HEK293 (cell line): ENCODE data around the gene TNFRSF18.

Source experiments
- CTCF ChIA-PET: fragments of 350-600 bp; formaldehyde crosslinking; extraction: SDS; loops from one replicate; lab custom pipeline; 2021; ENCODE audit warnings: antibody characterized with exemption; lab: Yijun Ruan, JAX
- POLR2A ChIA-PET: fragments of 300-600 bp; formaldehyde crosslinking; extraction: SDS; loops from one replicate; lab custom pipeline; 2020; ENCODE audit warnings: antibody characterized with exemption, inconsistent platforms; lab: Yijun Ruan, JAX
- H3K27ac ChIP-seq: fragments of 200-500 bp; sonication (Bioruptor generic); 2 replicates; pipeline ENCODE4 v1.5.1; 2014; ENCODE audit warnings: low read depth, low read length, control low read depth, inconsistent platforms; ENCODE audit errors: extremely low read depth
- H3K36me3 ChIP-seq, 2 experiments: fragments of 200-500 bp in 1 of 2; sonication (Bioruptor generic) in 1 of 2; 1 replicate in 1 of 2; 2 replicates in 1 of 2; pipeline ENCODE4 v1.5.1; 2014 to 2017; ENCODE audit warnings: inconsistent platforms in 2 of 2, low read length in 2 of 2; ENCODE audit not compliant: control insufficient read depth in 2 of 2, insufficient read depth in 1 of 2
- H3K4me1 ChIP-seq: fragments of 200-500 bp; sonication (Bioruptor generic); 2 replicates; pipeline ENCODE4 v1.5.1; 2014; ENCODE audit warnings: mild to moderate bottlenecking, low read length, inconsistent platforms; ENCODE audit not compliant: control insufficient read depth, insufficient read depth
- H3K4me3 ChIP-seq: 2 replicates; pipeline ENCODE4 v1.5.1; 2011; ENCODE audit warnings: low read depth, mild to moderate bottlenecking, control low read depth, low read length, moderate library complexity
- H3K9me3 ChIP-seq: fragments of 200-500 bp; sonication (Bioruptor generic); 2 replicates; pipeline ENCODE4 v1.5.1; 2014; ENCODE audit warnings: low read depth, low read length, inconsistent platforms; ENCODE audit not compliant: control insufficient read depth, insufficient read depth
- BCL11A ChIP-seq: fragments of 450-650 bp; formaldehyde crosslinking; IDR thresholded peaks from 2 replicates; pipeline ENCODE4 v1.5.1; 2016; ENCODE audit warnings: low read depth, missing biosample characterization, missing genetic modification characterization
- INSM2 ChIP-seq: fragments of 450-650 bp; formaldehyde crosslinking; IDR thresholded peaks from 2 replicates; pipeline ENCODE4 v1.5.1; 2016; ENCODE audit warnings: missing biosample characterization, missing genetic modification characterization
- KLF16 ChIP-seq: fragments of 450-650 bp; formaldehyde crosslinking; IDR thresholded peaks from 2 replicates; pipeline ENCODE4 v1.5.1; 2017; ENCODE audit warnings: missing biosample characterization, missing genetic modification characterization
- KLF17 ChIP-seq: fragments of 450-650 bp; formaldehyde crosslinking; IDR thresholded peaks from 2 replicates; pipeline ENCODE4 v1.5.1; 2016; ENCODE audit warnings: missing biosample characterization, missing genetic modification characterization
- MEIS1 ChIP-seq: sonication (generic); formaldehyde crosslinking; IDR thresholded peaks from 2 replicates; pipeline ENCODE4 v1.8.1; 2022; ENCODE audit warnings: missing genetic modification reagents, mild to moderate bottlenecking, borderline replicate concordance
- SCRT2 ChIP-seq: fragments of 450-650 bp; formaldehyde crosslinking; IDR thresholded peaks from 2 replicates; pipeline ENCODE4 v1.5.1; 2016; ENCODE audit warnings: missing biosample characterization, missing genetic modification characterization
- ZBTB21 ChIP-seq: fragments of 450-650 bp; formaldehyde crosslinking; IDR thresholded peaks from 2 replicates; pipeline ENCODE4 v1.5.1; 2017; ENCODE audit warnings: missing biosample characterization, missing genetic modification characterization
- ZBTB44 ChIP-seq: fragments of 450-650 bp; IDR thresholded peaks from 2 replicates; pipeline ENCODE4 v1.5.1; 2018; ENCODE audit warnings: missing biosample characterization, mild to moderate bottlenecking, missing genetic modification characterization
- ZEB2 ChIP-seq: fragments of 450-650 bp; formaldehyde crosslinking; IDR thresholded peaks from 2 replicates; pipeline ENCODE4 v1.5.1; 2016; ENCODE audit warnings: missing biosample characterization, missing genetic modification characterization
- ZFHX2 ChIP-seq: fragments of 450-650 bp; formaldehyde crosslinking; conservative IDR thresholded peaks from 2 replicates; pipeline ENCODE4 v1.5.1; 2016; ENCODE audit warnings: missing biosample characterization, missing genetic modification characterization
- ZNF23 ChIP-seq: fragments of 450-650 bp; formaldehyde crosslinking; IDR thresholded peaks from 2 replicates; pipeline ENCODE4 v1.5.1; 2016; ENCODE audit warnings: missing biosample characterization, missing genetic modification characterization, borderline replicate concordance
- ZNF292 ChIP-seq: fragments of 450-650 bp; formaldehyde crosslinking; IDR thresholded peaks from 2 replicates; pipeline ENCODE4 v1.5.1; 2016; ENCODE audit warnings: low read depth, missing biosample characterization, missing genetic modification characterization, borderline replicate concordance
- ZNF324 ChIP-seq: fragments of 450-650 bp; formaldehyde crosslinking; IDR thresholded peaks from 2 replicates; pipeline ENCODE4 v1.5.1; 2016; ENCODE audit warnings: missing biosample characterization, missing genetic modification characterization
- ZNF473 ChIP-seq: fragments of 450-650 bp; formaldehyde crosslinking; IDR thresholded peaks from 2 replicates; pipeline ENCODE4 v1.5.1; 2017; ENCODE audit warnings: missing biosample characterization, missing genetic modification characterization
- ZNF521 ChIP-seq: fragments of 450-650 bp; formaldehyde crosslinking; IDR thresholded peaks from 2 replicates; pipeline ENCODE4 v1.5.1; 2017; ENCODE audit warnings: missing biosample characterization, mild to moderate bottlenecking, missing genetic modification characterization
- ZNF529 ChIP-seq: fragments of 450-650 bp; formaldehyde crosslinking; IDR thresholded peaks from 2 replicates; pipeline ENCODE4 v1.5.1; 2017; ENCODE audit warnings: missing genetic modification characterization, missing biosample characterization; ENCODE audit not compliant: insufficient replicate concordance
- ZNF558 ChIP-seq: fragments of 450-650 bp; formaldehyde crosslinking; IDR thresholded peaks from 2 replicates; pipeline ENCODE4 v1.5.1; 2016; ENCODE audit warnings: missing biosample characterization, missing genetic modification characterization
- ZNF626 ChIP-seq: fragments of 450-650 bp; sonication (Bioruptor Pico); formaldehyde crosslinking; IDR thresholded peaks from 2 replicates; pipeline ENCODE4 v1.5.1; 2018; ENCODE audit warnings: missing biosample characterization, missing genetic modification characterization, inconsistent platforms
- ZNF629 ChIP-seq: fragments of 450-650 bp; formaldehyde crosslinking; IDR thresholded peaks from 2 replicates; pipeline ENCODE4 v1.5.1; 2017; ENCODE audit warnings: missing biosample characterization, missing genetic modification characterization
- ZNF677 ChIP-seq: fragments of 450-650 bp; IDR thresholded peaks from 2 replicates; pipeline ENCODE4 v1.5.0; 2018; ENCODE audit warnings: missing biosample characterization, mild to moderate bottlenecking, missing genetic modification characterization, moderate library complexity
- ZNF776 ChIP-seq: fragments of 450-650 bp; formaldehyde crosslinking; IDR thresholded peaks from 2 replicates; pipeline ENCODE4 v1.5.0; 2017; ENCODE audit warnings: missing biosample characterization, missing genetic modification characterization, borderline replicate concordance

TNFRSF18 gene

DNA sequence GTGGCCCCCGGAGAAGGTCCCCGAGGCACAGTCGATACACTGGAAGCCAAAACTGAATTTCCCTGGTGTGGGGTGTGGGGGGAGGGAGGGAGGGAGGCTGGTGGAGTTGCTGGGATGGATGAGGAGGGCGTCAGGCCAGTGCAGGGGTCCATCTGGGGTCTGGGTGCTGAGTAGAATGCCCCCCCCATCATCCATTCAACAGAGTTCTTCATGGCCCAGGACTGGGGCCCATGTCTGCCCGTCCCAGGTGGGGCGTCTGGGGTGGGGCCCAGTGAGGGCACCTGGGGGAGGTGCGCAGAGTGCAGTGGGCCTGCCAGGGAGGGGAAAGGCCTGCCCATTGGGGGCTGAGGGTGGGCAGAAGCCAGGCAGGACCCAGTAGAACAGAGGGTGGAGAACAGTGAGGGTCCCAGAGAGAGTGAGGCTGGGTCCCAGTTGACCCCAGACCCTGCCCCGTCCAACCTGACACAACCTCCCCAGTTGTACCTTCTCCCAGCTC, 1.9 kb downstream of the TNFRSF18 start:
- H3K4me3 ChIP-seq: no peak overlapping the region
- TF ChIP-seq ZNF558 (tag by site-specific recombination) (no peak), INSM2 (no peak)
- TF ChIP-seq, all 188 proteins: peak for 0
- Histone ChIP-seq H3K4me1 (peaks cover 3% of the 10 kb centered on the region; the same call in 1 of the 2 replicates), H3K27ac (no peak overlapping the region), H3K36me3 (no peaks in the 10 kb centered on the region), H3K9me3 (no peaks in the 10 kb centered on the region)
- ChIA-PET POLR2A (interaction anchor here (0.6 kb wide), 1 partner anchor 69 kb away, joined by 5 read pairs; the partner anchor contains the start of gene UBE2J2), CTCF (interaction anchor here (0.7 to 0.9 kb wide), 2 partner anchors 82 to 142 kb away, joined by 3 to 6 read pairs; no protein-coding TSS in a partner anchor)

DNA sequence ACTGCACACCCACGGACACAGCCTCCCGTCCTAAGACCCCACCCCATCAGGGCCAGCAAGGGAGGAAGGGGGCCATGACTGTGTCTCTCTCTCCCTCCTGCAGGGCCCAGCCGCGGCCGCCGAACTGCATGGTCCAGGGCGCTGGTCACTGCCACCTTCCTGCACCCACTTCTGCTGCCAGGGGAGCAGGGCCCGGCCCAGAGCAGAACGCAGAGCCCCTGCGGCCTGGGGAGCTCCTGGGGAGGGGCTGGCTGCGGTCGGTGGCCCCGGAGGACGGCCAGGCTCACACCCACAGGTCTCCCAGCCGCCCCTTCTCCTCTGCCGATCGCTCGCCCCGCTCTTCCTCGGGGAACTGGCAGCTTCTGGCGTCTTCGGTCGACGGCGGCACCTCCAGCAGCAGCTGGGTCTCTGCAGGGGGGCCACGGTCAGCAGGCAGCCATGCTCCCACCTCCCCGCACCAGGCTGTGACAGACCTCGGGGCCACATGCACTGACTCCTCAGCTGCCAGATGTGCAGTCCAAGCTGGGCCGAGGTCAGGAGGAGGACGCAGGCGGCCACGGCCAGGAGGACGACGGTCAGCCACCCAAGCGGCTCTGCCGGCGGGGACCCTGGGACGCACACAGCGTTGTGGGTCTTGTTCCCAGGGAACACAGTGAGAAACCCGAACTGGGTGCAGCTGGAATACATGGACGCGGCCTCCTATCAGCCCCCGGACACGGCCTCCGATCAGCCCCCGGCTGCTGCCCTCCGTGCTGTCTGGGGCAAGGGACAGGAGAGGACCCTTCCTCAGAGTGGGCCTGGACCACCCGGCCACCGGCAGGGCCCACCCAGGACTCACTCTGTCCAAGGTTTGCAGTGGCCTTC, 2.6 kb downstream of the TNFRSF18 start:
- POLR2A ChIA-PET: interaction anchor here (0.6 kb wide), 1 partner anchor 70 kb away, joined by 5 read pairs; the partner anchor contains the start of gene UBE2J2
- TF ChIP-seq ZNF558 (tag by site-specific recombination) (no peak), ZNF677 (tag by site-specific recombination) (no peak), MEIS1 (CRISPR knock-in tag) (no peak), ZNF292 (no peak), ZBTB44 (tag by site-specific recombination) (no peak), KLF16 (tag by site-specific recombination) (no peak), SCRT2 (tag by site-specific recombination) (no peak), ZBTB21 (tag by site-specific recombination) (no peak), ZFHX2 (no peak), ZNF529 (no peak), ZNF521 (tag by site-specific recombination) (no peak), ZNF23 (tag by site-specific recombination) (no peak), ZNF629 (tag by site-specific recombination) (no peak), BCL11A (tag by site-specific recombination) (no peak), ZNF776 (no peak), ZNF324 (no peak), ZEB2 (tag by site-specific recombination) (no peak), ZNF473 (tag by site-specific recombination) (no peak), ZNF626 (tag by site-specific recombination) (no peak), KLF17 (tag by site-specific recombination) (no peak)
- no peaks in the 10 kb centered on the region for H3K36me3 ChIP-seq
- H3K27ac ChIP-seq: no peak overlapping the region
- CTCF ChIA-PET: interaction anchor here (0.6 to 0.7 kb wide), 2 partner anchors 82 to 141 kb away, joined by 3 read pairs; no protein-coding TSS in a partner anchor
- H3K9me3 ChIP-seq: no peaks in the 10 kb centered on the region
- H3K4me3 ChIP-seq: no peak overlapping the region
- peaks cover 3% of the 10 kb centered on the region; the same call in 1 of the 2 replicates for H3K4me1 ChIP-seq
